HG03432 (cell line): ENCODE results near the gene CDH4.
"Not testable (repeated sequence)": the region's sequence is repeated elsewhere in the genome, so short reads cannot be mapped to it uniquely, and the experiment has no call there.

Source experiments
- ATAC-seq: cut with Tn5 transposase; IDR thresholded peaks from one replicate; pipeline ENCODE4 v1.9.1; 2021; ENCODE audit warnings: mild to moderate bottlenecking, moderate library complexity; ENCODE audit not compliant: unreplicated experiment

The CDH4 gene

GRCh38 chr20:61845233-61845671 lies 593.2 kb downstream of the CDH4 start:
- no peak for ATAC-seq

- no peak for ATAC-seq
These were observed 594.0 kb downstream of the CDH4 start for GRCh38 chr20:61846074-61846473.

GRCh38 chr20:61846741-61847419 lies 594.8 kb downstream of the CDH4 start:
- no peak for ATAC-seq

- no peak for ATAC-seq
These were observed 595.3 kb downstream of the CDH4 start for GRCh38 chr20:61847420-61847748.

GRCh38 chr20:61847986-61848385 lies 595.9 kb downstream of the CDH4 start:
- no peak for ATAC-seq

- no peak for ATAC-seq
These were observed 596.8 kb downstream of the CDH4 start for GRCh38 chr20:61848851-61849250.

GRCh38 chr20:61849376-61849775 lies 597.3 kb downstream of the CDH4 start:
- no peak for ATAC-seq

GRCh38 chr20:61849822-61850221 lies 597.8 kb downstream of the CDH4 start:
- ATAC-seq: no peak

GRCh38 chr20:61850457-61850856 lies 598.4 kb downstream of the CDH4 start:
- ATAC-seq: no peak

GRCh38 chr20:61850926-61851900 lies 599.2 kb downstream of the CDH4 start:
- no peak for ATAC-seq

- ATAC-seq: no peak
These were observed 600.4 kb downstream of the CDH4 start for GRCh38 chr20:61852268-61853072.

- ATAC-seq: no peak
These were observed 601.3 kb downstream of the CDH4 start for GRCh38 chr20:61853073-61854005.

- ATAC-seq: not testable (repeated sequence)
These were observed 602.5 kb downstream of the CDH4 start for GRCh38 chr20:61854538-61854937.

GRCh38 chr20:61855286-61855685 lies 603.2 kb downstream of the CDH4 start:
- ATAC-seq: no peak

- no peak for ATAC-seq
These were observed 604.8 kb downstream of the CDH4 start for GRCh38 chr20:61856626-61857413.

GRCh38 chr20:61857414-61857775 lies 605.3 kb downstream of the CDH4 start:
- no peak for ATAC-seq

- ATAC-seq: no peak
These were observed 605.8 kb downstream of the CDH4 start for GRCh38 chr20:61857884-61858283.

GRCh38 chr20:61859767-61860166 lies 607.7 kb downstream of the CDH4 start:
- no peak for ATAC-seq

- ATAC-seq: no peak
These were observed 608.4 kb downstream of the CDH4 start for GRCh38 chr20:61860260-61860987.
